HT-29 (cell line): ENCODE measurements around the gene CTDSPL. TPM values are rescaled to one million over a fixed set of nuclear protein-coding genes. Genes with fewer than 3 reads are reported as not detected.

Experiments
- DNase-seq: peaks from one replicate; pipeline ENCODE4 v3.0.0-alpha.2; 2015; ENCODE audit warnings: low spot score
- total RNA-seq: library from RNA; depleted of rRNA; stranded (reverse); fragments of >200 nt; shearing (Covaris generic); gene quantifications from 2 replicates; pipeline ENCODE4 v1.2.3, GENCODE V29; 2014

Gene CTDSPL
- total RNA-seq, 1 experiment from 2014 or later: 34.6 TPM

GRCh38 chr3:37891227-37891626 lies 29.5 kb downstream of the CTDSPL start:
- DNase-seq: no peak

GRCh38 chr3:37892927-37893600 lies 31.4 kb downstream of the CTDSPL start:
- DNase-seq: peak; percentile 55

GRCh38 chr3:37896827-37897226 lies 35.1 kb downstream of the CTDSPL start:
- DNase-seq: no peak

- no peak for DNase-seq
These were observed 36.1 kb downstream of the CTDSPL start for GRCh38 chr3:37897763-37898162.

GRCh38 chr3:37898424-37898823 lies 36.7 kb downstream of the CTDSPL start:
- no peak for DNase-seq

GRCh38 chr3:37899101-37899707 lies 37.5 kb downstream of the CTDSPL start:
- no peak for DNase-seq

GRCh38 chr3:37899711-37900306 lies 38.1 kb downstream of the CTDSPL start:
- no peak for DNase-seq

- no peak for DNase-seq
These were observed 40.0 kb downstream of the CTDSPL start for GRCh38 chr3:37901721-37902120.

- DNase-seq: no peak
These were observed 41.0 kb downstream of the CTDSPL start for GRCh38 chr3:37902674-37903073.

- no peak for DNase-seq
These were observed 41.6 kb downstream of the CTDSPL start for GRCh38 chr3:37903320-37903719.

- no peak for DNase-seq
These were observed 42.1 kb downstream of the CTDSPL start for GRCh38 chr3:37903734-37904133.

GRCh38 chr3:37904601-37905000 lies 42.9 kb downstream of the CTDSPL start:
- DNase-seq: no peak

GRCh38 chr3:37905346-37905745 lies 43.7 kb downstream of the CTDSPL start:
- DNase-seq: no peak

- no peak for DNase-seq
These were observed 44.5 kb downstream of the CTDSPL start for GRCh38 chr3:37905987-37906674.

GRCh38 chr3:37906734-37907282 lies 45.1 kb downstream of the CTDSPL start:
- no peak for DNase-seq

- no peak for DNase-seq
These were observed 45.7 kb downstream of the CTDSPL start for GRCh38 chr3:37907371-37907770.

- no peak for DNase-seq
These were observed 46.2 kb downstream of the CTDSPL start for GRCh38 chr3:37907906-37908305.

- peak; percentile 25 for DNase-seq
These were observed 47.6 kb downstream of the CTDSPL start for GRCh38 chr3:37909067-37909911.

- DNase-seq: no peak
These were observed 49.2 kb downstream of the CTDSPL start for GRCh38 chr3:37910671-37911400.

- DNase-seq: no peak
These were observed 50.5 kb downstream of the CTDSPL start for GRCh38 chr3:37912052-37912733.
